Measurements from ENCODE around the gene AFF2.

AFF2 gene

DNA sequence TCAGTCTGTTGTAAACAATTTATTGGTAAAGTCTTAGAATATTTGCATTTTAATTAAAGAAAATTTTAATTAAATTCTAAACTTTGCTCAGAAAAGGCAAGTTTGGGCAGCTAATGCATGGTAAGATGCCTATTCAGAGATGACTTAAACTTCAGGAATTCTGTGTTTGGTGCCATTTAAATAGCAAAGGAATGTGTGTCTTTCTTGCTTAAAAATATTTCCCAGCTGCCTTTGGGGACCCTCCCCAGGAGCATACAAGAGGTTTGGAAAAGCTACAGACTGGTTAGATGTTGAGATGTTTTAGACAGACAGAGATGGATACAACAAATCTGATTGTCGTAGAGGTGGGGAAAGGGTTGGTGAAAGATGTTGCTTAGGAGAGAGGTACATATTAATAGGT, 36.5 kb downstream of the AFF2 start:
- no peak for DNase-seq (ENCODE audit: low read depth)

DNA sequence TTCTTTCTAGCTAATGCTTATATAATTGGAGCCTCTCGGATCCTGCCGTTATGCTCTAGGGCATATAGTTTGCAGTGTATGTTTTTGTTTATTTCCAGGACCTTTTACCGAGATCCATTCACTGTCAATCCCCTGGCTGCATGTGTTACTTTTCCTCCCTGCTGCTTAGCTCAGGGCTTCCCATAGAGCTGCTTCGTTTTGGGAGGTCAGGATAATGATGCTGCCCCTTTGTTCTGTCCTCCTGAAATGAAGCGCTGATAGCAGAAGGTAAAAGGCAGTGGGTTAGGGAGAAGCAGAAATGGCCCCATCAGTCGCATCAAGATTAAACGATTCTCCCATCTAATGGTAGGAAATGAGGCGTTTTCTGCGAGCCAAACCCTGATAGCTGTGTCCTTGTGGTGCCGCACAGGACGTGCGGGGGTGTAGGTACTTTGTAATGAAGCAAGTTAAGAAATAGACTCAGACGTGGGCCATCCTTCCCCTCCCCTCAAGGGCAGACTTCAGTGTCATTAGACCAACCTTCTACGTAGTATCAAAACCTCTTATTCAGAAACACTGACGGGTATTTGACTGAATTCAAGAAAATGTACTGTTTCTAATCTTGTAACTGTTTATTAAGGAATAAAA, 37.3 kb downstream of the AFF2 start:
- DNase-seq (ENCODE audit: low read depth): no peak

DNA sequence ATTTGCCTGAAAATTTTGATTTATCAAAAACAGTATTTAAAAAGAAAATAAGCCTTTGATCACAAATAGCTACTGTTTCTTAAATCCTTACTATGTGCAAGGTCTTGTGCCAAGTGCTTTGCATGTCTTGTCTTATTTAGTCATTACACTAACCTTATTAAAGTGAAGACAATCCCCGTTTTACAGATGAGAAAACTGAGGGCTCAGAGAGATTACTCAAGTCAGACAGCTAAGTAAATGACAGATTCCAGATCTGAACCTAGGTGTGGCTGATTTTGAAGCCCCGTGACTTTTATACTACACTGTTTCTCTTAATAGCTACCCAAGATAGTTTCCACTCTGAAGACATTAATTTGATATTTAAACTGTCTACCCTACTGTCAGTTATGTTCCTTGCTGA, 38.2 kb downstream of the AFF2 start:
- DNase-seq (ENCODE audit: low read depth): no peak

DNA sequence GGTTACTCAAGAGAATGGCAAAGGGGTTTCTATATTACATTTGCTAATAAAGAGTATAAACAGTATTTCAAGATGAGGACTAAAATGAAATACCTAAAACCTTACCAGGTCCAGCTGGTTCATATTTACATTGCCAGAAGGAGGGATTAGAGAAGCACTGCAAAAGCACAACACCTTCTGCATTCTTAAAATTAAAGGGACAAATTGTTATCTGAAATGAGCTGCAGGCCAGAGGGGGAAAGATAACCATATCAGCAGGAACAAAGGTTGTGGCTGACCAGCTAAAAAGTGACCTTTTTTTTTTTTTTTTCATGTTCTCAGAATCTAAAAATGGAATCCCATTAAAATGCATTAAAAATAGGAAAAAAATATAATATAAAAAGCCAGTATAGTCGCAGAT, 39.7 kb downstream of the AFF2 start:
- no peak for DNase-seq (ENCODE audit: low read depth)

DNA sequence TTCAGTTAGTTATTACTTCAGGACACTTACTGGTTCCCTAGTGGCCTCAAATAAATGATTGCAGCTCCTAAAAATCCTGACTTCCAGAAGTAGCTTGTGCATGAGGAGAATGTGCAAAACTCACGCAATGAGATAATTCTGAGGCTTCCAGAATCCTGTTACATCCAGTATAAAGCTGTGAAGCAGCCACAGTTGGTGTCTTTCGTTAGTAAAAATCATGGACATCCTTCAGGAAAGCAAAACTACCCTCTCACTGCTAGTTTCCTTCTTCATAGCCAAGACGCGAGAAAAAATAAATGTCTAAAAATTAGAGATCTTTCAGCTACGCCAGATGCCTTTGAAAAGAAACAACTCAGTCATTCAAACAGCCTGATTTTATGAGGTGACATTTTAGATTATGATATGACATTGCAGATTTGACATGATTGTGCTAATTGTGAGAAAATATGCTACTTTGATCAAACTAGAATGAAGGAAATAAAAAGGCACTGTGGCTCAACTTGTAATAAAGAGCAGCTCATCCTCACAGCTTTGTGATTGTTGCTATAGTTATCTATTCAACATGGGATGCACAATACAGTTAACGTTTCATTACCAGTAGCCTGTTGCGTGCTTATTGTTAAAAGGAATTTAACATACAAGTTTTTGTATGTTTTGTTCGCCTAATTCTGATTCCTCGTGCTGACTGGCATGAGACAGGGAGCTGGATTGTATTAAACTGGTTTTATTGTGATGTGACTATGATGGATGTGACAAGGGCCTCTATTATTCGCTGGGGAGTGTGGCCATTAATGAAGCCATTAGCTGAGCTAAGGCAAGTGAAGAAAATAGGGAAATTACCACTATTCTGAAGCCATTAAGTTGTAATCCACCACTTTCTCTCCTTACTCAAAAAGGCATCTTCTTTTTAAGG, 40.5 kb downstream of the AFF2 start:
- DNase-seq (ENCODE audit: low read depth): no peak

DNA sequence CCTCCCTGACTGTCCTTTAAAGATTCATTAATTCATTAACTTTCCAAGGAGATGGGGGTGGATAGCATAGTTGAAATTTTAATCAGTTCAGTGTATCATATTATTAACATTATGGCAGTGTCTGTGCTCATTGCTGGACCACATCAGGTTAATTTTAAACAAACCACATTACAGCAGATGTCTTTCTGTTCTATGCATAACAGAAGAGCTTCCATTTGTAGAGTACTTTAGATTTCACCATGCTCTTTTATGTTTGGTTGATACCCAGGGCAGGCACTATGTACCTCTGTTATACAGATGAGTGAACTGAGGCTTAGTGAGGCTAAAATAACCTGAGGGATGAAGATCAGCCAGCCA, 41.1 kb downstream of the AFF2 start:
- no peak for DNase-seq (ENCODE audit: low read depth)

DNA sequence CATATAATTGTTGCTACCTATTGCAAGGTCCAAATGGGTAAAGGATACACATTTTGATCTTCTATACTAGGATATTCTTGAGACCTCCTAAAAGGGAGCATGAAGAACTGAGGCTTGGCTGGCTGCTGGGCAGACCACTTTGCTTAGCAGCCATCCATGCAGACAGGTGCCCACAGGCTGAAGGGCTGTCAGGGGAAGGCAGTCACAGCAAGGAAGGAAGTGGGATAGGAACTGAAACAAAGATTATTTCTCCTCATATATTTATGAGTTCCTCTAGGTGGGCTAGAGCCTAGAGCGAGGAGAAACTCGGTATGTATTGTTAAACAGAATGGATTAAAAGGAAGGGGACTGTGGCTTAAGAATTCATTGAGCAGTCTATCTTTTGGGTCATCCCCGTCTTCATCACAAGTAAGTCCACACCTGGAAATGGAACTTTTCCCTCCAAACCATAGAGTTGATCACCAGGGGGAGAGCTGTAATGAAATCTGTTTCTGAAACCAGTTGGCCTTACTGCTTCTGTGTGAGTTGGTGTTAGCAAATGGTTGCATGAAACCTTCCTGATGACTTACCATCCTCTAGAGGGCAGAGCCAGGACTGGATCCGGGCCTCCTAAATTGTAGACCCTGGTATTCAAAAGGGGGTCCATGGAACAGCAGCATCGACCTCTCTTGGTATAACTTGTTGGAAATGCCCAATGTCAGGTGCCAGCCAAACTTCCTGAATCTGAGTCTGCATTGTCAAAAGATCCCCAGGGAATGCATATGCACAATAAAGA, 42.3 kb downstream of the AFF2 start:
- DNase-seq (ENCODE audit: low read depth): no peak

DNA sequence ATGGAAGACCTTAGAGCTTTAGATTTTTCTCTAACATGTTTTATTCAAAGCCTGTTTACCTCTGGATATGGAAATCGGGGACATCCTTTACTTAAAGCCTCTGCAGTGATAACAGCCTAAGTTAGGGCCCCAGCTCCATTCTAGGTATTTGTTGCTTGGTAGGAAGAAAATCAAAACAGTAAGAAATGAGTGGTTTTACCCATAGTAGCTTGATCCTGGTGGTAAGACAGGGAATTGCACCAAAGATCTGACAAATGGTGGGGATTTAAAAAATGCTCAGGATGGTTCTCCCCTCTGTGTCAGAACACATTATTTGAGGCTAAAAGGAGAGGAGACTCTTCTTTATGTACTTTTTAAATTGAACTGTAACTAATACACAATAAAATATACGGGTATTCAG, 52.4 kb downstream of the AFF2 start:
- DNase-seq (ENCODE audit: low read depth): no peak

DNA sequence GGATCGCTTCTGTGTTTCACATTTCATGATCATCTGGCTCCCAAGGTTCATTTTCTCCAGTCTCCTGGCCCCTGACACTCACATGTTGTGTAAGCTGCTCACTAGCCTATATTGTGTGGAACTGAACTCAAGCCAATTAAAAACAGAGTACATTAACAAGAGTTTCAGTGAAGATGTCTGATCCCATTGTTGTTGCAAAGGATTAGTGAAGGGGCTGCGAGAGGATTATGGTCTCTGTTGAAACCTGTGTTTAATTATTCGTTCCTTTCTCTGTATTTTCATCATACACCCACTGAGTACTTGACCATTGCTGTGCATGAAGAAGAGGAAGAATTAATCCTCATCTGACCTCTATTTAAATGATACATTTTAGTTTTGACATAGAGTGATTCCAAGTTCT, 54.7 kb downstream of the AFF2 start:
- no peak for DNase-seq (ENCODE audit: low read depth)

DNA sequence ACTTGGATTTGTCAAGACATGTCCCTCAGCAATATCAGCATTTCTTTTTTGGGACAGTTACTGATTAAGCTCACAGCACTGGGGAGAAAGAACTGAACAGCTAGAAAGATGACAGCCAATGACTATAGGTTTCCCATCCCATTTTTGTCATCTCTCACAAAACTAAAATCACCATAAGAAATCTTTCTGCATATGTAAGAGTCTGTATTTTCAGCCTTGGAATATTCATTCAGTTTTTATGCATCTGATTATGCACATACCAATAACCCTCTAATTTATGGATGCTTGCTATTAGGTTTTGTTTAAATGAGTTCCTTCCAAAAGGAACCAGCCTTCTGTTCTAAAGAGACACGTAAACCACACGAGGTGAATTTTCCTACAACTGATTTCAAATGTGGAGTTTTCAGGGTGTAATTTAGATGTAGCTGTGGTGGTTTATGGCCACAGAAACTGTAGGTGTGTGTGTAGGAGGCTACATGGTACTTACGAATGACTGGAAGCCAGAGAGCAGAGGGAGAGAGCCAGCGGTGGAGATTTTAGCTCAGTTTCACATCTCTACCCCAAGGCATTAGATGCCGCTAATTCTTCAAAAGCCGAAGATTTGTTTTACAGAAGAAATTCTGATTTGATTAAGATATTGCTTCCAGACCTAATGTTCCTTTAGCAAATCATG, 55.3 kb downstream of the AFF2 start:
- DNase-seq (ENCODE audit: low read depth): no peak

DNA sequence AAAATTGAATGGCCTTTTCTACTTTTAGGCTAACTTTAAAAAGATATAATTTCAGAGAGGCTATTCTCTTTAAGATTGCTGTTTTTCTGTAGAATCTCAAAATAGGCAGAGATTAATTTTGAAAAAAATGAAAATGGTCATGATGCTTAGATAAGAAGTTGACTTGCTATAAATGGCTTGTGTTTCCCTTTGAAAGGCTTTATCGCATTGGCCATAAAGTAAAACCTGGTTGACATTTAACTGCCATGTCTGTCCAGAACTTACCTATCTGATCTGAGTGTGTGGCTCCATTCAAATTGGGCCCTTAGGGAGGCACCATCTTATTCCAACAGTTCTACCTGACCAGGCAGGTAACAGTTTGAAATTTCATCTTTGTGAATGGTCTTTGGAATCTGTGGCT, 56.1 kb downstream of the AFF2 start:
- DNase-seq (ENCODE audit: low read depth): no peak

DNA sequence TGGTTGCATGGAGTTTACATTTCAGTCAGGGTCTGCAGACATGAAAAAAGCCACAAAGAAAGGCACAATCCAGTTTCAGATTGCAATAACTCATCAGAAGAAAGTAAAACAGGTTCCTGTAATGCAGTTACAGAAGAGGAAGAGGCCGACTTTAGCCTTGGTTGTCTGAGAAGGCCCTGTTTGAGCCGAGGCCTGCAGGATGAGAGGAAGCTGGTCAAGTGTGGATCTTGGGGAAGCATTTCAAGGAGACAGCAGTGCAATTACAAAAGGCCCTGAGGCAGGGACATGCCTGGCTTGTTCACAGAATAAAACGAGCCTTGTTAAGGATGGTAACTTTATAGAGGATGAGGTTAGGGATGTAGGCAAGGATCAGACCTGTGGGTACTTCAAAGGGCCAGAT, 62.4 kb downstream of the AFF2 start:
- no peak for DNase-seq (ENCODE audit: low read depth)

DNA sequence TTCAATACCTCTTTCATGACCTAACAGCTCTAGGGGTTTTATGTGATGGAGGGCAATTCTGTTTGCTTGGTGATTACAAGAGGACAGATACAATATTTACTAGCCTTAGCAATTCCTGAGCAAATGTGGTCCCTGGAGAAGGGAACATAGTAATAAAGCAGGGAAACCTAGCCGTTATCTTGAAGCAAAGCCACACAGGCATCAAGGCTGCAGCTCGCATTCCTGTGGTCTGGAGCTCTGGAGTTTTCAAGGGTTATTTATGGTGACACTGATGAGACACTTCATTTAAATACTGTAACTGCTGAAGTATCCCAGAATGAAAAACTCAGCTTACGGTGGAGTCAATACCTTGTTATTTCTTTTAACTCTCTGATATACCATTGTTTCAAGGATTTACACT, 66.8 kb downstream of the AFF2 start:
- no peak for DNase-seq (ENCODE audit: low read depth)

DNA sequence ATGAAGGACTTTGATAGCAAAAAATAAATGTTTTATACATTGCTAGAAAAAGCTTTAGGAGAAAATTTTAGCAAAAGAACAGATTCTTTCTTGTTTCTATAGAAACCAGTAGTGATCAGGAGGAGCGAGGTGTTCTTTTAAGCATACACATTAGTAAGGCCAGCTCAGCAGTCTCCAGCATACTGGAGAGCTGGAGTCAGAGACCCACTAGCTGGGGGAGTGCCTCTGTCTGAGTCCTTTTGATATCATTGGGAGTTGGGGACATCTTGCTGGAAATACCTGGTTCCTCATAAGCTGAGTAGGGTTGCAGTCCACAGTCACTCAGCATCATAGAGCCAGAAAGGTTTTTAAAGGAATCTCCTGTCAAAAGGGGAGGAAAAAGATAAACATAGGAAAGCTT, 67.4 kb downstream of the AFF2 start:
- no peak for DNase-seq (ENCODE audit: low read depth)

DNA sequence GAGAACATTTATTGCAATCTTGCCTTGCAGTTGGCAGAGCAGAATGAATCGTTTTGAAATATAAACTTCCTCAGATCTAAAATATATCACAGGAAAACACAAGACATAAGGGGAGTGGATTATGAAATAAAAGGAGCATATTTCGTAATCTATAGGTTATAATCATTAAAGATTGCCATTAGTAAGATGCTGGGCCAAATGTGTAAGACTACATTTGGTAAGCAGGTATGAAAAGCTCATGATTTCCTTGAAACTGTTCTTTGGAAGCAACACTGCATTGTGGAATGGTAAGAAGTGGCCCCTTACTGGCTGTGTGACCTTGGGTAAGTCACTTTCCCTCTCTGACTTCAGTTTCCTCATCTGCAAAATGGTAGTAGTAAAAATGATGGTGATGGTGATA, 68.3 kb downstream of the AFF2 start:
- DNase-seq (ENCODE audit: low read depth): no peak

DNA sequence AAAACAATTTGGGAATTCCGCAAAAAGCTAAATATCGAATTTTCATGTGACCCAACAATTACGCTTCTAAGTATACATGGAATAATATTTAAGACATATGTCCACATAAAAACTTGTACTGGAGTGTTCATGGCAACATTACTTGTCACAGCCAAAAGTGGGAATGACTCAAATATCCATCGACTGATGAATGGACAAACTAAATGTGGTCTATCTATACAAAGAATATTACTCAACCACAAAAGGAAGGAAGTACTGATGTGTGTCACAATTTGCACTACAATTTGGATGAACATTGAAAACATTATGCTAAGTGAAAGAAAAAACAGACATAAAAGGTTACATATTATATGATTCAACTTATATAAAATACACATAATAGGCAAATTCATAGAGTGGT, 71.9 kb downstream of the AFF2 start:
- DNase-seq (ENCODE audit: low read depth): no peak

DNA sequence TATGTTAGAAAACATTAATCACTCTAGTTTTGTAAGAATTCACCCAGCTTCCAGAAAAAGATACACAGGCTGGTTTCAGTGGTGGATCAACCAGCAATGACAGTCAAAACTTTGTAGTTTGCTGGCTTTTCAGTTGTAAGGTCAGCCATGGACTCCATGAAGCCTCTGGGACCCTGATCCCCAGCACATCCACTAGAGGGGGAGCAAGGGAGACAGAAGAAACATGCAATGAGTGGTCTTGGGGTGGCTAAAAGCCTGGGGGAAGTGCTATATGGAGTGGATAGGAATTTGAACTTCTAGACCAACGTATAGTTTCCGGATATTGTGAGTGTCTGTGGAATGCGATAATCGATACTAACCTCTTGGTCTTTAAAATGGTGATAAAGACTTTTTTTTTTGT, 72.7 kb downstream of the AFF2 start:
- DNase-seq (ENCODE audit: low read depth): no peak

DNA sequence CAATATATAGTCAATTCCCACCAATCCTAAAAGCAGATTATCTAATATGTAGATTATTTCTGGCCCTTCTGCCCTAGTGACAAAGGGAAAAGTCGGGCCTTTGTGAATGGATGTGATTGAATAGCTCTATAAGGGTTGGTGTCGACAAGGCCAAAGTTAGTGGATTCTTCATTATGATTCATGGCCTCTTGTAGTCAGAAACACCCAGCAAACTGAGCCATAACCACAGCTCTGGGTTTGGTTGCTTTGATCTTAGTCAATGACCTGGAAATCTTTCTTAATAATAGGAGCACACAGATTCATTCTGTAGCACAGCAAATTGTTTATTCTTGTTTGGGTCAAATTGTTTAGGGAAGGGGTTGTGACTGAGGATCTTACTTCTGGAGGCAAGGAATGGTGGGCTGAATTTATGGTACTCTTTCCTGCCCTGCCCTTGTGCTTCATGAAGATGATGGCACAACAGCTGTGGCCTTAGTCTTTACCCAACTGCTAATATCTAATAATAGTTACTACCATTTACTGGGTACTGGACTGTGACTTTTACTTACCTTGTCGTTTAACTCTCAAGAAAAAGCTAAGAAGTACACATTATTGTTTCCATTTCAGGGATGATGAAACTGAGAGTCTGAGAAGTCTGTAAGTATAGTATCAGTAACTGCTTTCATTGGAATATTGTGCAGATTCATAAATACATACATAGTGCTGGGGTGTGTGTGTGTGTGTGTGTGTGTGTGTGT, 74.0 kb downstream of the AFF2 start:
- DNase-seq (ENCODE audit: low read depth): no peak

DNA sequence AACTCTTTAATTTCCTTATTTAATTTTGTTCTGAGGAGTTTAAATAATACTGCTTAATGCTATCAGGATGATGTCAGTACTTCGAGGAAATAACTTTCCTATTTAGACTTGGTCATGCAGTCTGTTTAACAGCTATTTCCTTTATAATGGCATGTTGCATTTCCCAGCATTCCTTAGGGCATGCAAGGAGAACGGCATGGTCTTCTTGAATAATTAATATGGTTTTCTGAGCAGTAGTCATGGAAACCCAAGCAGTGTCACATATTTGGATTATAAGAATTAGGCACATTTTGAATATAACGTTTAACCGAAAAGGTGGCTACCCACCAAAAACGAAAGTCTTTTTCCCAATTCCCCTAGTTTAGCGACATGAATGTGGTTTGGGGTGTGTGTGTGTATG, 76.0 kb downstream of the AFF2 start:
- DNase-seq (ENCODE audit: low read depth): no peak

DNA sequence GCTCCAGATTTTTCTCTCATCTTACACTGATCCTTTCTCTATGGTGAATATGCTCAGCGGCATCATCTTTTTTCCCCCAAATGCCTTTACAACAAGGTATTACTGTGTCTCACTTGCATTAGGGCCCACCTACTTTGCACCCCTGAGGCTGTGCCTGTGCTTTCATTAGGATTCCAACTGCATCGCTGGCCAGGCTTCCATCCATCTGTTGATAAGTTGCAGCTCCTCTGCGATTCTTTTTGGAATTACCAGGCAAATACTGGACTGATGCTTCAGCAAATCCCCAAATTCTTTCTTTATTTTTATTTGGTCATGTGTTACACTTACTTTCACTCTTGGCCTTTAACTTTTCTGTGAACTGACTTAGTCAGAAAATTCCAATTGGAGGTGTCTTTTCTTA, 77.3 kb downstream of the AFF2 start:
- DNase-seq (ENCODE audit: low read depth): no peak

DNA sequence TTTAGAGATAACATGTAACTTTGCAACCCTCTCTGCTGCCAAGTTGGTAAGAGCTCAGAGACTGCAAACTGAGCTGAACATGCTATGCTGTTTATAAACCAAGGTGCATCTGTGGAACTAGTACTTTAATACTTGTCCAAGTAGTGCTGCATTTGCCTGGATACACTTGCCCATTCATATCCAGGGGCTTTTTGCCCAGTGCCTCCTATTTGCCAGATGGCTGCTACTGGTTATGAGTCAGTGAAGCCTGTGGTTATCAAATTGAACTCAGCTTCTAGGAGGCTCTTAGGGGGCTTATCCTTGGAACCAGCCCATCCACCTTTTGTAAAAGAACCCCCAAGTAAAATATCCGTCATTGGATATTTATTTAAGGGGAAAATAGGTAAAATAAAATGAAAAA, 79.6 kb downstream of the AFF2 start:
- no peak for DNase-seq (ENCODE audit: low read depth)

DNA sequence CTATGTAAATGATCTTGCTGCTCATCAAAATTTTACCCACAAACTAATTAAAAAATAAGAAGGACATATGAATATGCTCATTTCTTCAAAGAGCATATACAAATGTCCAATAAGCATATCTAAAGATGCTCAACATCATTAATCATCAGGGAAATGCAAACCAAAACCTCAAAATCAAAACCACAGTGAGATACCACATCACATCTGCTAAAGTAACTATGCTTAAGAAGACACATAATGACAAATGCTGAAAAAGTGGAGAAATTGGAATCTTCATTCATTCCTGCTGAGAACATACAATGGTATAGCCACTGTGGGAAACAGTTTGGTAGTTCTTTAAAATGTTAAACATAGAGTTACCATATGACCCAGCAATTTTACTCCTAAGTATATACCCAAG, 81.9 kb downstream of the AFF2 start:
- DNase-seq (ENCODE audit: low read depth): no peak
